GM21360 (cell line): Measurements from ENCODE around the gene DDX24.

Experiments used
- ATAC-seq: cut with Tn5 transposase; IDR thresholded peaks from one replicate; pipeline ENCODE4 v1.9.1; 2021; ENCODE audit warnings: mild to moderate bottlenecking, moderate library complexity; ENCODE audit not compliant: unreplicated experiment

DDX24 gene

DNA sequence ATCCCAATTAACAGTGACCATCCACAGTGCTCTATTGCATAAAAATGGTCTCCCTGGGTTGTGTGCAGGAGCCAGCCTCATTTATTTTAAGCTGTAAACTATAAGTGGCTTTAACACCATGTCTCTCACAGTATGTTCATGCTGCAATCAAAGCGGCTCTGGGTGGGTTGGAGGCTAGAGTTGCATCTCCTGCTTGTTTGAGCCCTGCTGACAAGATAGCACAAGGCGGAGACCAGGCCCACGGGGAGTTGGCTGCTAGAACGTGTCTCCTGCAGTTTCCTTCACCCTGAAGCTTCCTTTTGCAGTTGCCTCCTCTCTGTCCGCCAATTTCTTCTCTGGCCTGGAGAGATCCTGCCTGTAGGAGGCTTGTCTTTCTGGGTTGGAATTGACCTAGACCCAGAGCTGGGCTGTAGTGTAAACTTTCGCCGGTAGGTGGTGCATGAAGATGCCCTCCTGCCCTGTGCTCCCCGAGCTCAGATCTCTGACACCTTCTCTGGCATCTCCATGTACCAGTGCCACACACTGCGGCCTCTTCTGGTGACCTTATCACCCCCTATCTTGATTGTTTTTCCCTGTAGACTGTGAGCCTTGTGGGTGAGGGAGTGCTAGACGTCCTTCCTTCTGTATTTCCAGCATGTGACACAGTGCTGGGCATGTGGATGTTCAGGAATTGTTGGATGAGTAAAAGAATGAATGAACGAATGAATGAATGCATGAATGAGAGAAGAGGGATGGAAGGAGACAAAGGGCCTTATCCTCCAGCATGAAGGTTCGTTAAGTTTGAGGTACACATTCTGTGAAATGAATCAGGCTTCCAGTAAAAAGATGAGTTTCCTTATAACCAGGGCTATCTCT, 44.5 kb downstream of the DDX24 start:
- peak; percentile 88 for ATAC-seq

DNA sequence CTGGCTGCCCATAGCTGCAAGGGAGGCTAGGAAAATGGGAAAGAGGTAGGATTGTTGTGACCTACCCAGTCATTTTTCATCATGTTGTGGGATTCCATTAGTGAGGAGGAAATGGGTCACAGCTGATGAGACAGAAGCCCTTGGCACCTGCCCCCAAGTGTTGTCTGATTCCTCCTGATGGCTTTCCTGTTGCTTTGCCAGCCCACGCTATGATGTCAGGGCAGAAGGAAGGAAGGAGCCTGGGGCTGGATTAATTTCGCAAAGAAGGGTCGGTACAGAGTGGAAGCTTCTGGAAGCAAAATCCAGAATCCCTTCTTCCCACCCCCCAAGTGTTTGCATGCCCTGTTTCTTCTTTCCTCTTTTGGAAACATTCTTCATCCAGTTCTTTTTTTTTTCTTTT, 46.1 kb downstream of the DDX24 start:
- ATAC-seq: no peak

DNA sequence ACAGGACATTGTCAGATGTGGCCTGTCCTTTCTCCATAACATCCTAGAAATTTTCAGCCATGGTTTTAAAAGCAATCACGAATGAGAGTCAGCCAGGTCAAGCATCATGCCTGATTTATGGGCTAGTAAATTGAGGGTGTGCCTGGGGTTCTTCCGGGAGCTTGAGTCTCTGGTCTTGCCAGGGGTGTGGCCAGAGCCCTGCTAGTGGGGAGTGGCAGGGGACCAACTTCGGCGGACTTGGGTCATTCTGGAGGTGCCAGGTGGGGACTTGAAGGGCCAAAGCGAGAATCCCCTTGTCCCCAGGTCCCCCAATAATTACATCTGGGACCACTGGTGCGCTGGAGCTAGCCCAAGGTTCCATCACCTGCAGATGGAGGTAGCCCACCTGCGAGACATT, 49.1 kb downstream of the DDX24 start:
- ATAC-seq: no peak

GRCh38 chr14:94031161-94031882, 49.7 kb downstream of the DDX24 start:
- no peak for ATAC-seq

DNA sequence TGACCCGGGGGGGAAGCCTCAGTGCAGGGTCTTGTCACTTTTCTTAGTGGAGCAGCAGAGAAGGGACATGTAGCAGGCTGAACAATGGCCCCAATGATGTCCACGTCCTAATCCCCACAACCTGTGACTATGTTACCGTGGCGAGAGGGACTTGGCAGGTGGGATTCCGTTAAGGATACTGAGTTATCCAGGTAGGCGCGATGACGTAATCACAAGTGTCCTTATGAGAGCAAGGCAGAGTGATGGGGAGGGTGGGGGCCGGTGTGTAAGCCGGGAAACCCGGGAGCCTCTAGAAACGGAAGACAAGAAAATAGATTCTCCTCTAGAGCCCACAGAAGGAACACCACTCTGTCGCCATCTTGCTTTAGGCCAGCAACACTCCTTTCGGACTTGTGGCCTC, 50.4 kb downstream of the DDX24 start:
- ATAC-seq: no peak

DNA sequence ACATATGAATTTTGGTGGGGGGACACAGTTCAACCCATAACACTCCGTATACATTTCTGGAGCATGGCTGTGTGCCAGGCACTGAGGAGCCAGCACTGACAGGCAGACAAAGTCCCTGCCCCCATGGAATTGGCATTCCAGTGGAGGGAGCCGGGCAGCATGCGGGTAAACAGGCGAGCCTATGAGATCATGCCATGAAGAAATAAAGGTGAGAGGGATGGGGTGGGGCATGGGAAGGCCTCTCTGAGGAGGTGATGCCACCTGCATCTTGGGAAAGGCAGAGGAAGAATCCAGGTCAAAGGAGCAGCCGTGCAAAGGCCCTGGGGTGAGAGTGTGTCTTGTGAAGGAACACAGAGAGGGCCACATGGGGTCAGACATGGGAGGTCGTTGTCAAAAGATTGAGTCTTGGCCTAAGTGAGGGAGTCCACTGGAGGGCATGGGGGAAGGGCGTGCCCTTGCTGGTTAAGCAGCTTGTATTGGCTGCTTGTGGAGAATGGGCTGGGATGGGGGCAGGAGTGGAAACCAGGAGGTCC, 51.3 kb downstream of the DDX24 start:
- ATAC-seq: no peak

DNA sequence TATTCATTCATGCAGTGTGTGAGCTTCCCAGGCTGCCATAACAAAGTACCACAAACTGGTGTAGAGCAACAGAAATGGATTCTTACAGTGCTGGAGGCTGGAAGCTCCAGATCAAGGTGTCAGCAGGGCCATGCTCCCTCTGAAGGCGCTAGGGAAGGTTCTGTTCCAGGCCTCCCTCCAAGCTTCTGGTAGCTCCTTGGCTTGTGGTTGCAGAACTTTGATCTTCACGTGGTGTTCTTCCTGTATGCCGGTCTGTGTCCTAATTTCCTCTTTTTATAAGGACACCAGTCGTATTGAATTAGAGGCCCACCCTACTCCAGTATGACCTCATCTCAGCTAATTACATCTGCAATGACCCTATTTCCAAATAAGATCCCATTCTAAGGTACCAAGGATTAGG, 51.7 kb downstream of the DDX24 start:
- ATAC-seq: no peak

DNA sequence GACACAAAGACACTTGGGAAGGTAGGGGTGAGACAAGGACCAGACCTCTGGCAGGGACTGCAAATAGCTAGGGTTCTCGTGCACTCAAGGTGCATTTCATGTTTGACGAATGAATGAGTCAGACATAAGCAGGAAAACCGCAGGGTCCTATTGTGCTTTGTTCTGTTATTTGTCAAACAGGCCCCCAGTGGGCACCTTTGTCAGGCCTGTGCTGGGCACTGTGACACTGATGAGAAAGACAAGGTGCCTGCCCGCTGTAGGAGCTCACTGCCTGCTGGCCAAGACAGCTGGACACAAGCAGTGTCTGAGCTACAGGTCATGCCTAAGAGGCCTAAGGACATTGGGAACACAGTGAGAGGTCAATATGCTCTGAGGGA, 52.6 kb downstream of the DDX24 start:
- no peak for ATAC-seq

DNA sequence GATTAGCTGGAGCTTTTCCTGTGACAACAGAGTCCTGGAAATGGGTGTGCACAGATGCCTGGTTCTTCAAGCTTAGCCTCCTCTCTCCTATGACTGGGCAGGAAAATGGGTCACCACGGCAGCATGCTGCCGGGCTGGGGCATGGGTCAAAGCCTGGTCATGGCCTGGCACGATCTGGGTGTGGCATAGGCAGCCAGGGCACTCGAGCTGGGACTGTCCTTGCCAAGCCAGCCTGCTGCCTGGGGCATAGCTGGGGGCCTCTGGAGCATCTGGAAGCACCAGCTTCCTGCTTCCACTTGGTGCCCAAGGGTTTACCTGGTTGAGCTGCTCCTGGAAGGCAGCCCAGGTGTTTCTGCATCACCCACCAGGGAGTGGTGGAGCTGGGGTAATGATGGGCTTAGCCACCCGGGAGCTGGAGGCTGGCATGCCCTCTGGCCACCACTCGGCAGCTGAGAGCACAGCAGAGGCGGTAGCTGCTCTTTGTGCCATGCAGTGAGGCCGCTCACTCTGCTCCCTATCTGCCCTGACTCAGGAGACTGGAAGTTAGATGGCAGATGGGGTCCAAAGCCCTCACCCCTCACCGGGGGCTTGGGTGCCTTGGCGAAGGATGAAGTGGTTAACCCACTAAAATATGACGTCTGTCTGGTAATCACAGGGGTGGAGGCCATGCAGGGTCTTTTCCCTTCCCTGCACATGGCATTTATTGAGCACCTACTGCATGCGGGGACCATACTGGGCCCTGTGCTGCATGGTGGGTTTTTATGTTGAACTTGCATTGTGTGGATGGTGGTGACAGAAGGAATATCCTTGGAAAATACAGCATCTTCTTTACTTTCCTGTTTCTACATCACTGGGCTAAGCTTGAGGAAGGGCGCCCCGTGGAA, 53.2 kb downstream of the DDX24 start:
- ATAC-seq: no peak

- no peak for ATAC-seq
These were observed 54.0 kb downstream of the DDX24 start for GRCh38 chr14:94026889-94027469.

DNA sequence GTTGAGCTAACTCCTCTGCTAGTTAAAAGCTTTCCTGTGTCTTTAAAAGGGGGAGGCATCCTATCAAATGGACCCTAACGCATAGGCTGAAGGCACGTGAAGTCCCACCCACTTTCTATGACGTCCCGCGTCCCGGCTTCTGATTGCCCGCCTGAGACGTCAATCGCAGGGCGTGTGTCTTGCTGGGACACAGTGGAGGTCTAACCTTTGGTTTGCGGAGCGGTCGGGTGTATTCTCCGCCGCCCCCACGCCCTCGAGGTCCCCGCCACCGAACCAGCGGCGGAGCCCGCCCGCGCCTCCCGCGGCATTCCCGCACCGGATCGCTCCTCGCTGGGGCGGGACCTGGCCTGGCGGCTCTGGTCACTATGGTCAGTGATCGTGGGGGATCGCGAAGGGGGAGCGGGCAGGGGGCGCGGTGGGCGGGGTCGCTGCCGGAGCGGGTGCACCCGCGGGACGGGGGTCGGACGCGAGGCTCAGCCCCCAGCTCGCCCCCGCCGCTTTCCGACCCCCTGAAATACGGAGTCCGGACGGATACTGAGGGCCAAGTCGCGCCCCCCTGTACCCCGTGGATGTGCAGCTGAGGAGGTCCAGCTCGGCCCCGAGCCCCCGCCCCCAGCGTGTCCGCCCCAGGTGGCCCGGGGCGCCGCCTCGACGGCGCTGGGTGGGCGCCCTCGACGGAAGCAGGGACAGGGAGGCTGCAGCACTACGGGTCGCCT, 54.7 kb downstream of the DDX24 start, which contains the start of gene OTUB2:
Gene OTUB2, plus strand, starts transcription at position 168 of the 716 bp plus-strand sequence. Its CDS starts 198 bp downstream, at position 366.
- peak; percentile 99 for ATAC-seq

DNA sequence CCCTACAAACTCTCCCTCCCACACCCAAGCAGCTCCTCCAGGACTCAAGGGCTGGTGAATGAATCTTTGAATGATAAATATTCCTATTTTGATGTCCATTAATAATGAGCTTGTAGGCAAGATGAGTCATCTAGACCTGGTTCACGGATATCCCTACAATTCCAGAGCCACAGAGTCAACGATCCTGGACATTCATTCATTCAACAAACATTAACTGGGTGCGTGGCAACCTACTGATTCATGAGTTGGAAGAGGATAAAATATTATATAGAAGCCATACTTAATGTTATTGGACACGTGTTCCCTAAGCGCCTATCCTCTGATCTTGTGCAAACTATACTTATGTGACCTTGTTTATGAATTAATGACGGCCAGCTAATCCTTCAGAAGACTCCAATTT, 55.3 kb downstream of the DDX24 start:
- ATAC-seq: no peak

GRCh38 chr14:94024549-94024948, 56.5 kb downstream of the DDX24 start:
- ATAC-seq: no peak

DNA sequence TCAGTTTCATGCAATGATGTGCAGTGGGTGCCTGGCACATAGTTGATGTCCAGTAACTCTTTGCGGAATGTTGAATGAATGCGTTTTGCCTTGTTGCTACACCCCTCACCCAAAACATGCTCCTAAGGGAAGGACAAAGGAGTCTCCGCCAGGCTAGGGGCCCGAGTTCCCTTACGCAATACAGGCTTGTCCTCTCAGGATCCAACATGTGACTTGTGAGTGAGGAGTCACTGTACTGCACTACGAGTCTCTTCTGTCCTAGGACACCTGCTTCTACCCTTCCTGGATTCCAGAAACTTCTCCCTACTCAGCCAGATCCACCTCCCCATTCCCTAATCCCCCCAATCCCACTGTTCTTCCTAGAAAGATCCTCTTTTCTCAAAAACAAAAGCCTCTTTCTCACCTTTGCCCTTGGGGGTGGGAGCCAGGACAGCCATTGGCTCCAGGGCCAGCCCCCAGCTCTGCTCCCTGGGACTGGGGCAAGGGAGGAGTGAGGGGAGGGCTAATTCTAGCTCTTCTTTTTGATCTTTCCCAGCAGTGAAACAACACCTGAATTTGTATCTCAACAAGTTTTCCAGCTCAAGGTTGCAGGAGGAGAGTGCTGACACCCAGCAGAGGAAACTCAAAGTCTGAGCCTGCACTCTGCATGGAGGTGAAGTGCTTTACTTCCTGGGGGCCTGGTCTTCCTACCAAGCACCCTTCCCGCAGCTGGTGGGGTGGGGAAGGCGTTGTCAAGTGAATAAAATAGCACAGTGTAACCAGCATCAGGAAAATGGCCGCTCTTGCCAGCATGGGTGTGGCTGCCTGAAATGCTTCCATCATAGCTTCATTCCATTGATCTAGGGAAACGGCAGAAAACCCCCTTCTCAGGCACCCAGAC, 58.2 kb downstream of the DDX24 start:
- no peak for ATAC-seq

- no peak for ATAC-seq
These were observed 59.4 kb downstream of the DDX24 start for GRCh38 chr14:94021416-94022157.

GRCh38 chr14:94021001-94021400, 60.0 kb downstream of the DDX24 start:
- ATAC-seq: no peak

DNA sequence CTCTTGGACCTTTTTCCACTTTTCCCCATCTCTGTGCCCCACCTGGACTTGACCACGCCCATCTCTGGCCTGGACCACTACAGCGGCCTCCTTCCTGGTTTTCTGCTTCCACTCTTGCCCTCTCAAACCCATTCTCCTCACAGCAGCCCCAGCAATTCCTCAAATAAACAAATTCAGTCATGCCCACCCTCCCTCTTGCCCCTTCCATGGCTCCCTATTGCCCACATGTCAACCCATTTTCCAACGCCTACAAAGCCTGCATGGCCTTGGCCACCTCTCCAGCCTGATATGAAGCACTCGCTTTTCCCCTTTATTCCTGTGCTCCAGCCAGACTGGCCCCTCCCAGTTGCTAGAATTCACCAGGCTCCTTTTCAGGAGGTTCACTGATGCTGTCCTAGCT, 60.7 kb downstream of the DDX24 start:
- no peak for ATAC-seq

DNA sequence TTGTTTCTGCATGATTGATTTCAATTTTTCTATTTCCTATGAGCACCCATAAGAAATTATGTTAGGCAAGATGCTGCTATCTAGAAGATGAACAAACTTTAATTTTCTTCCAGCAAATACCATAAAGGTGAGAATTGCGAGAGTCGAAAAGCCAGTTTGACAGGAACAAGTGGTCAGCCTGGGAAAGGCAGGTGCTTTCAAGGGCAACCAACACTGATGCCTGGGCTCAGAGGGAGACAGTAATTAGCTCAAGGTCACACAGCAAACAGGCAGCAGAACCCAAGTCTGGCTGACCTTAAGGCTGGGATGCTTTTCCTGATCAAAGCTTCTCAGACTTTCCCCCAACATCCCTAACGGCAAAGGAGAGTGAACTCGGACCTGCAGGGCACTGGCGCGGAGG, 61.7 kb downstream of the DDX24 start:
- no peak for ATAC-seq
